ENCODE results near the gene ABI1. TPM values are rescaled to one million over a fixed set of nuclear protein-coding genes. Genes with fewer than 3 reads are reported as not detected.

The ABI1 gene
- total RNA-seq, 4 donors from 2014 or later: 28.7 to 55.3 (median 48.5) TPM

- Histone ChIP-seq H3K9me3 (no peaks in the 10 kb centered on the region), H3K4me1 (no peaks in the 10 kb centered on the region), H3K4me3 (no peak overlapping the region), H3K36me3 (peaks cover 0 to 2% (median 0%) of the 10 kb centered on the region in 3 donors), H3K27ac (no peak overlapping the region), H3K27me3 (no peaks in the 10 kb centered on the region)
- no peak for DNase-seq
- TF ChIP-seq CTCF (IDR thresholded peaks at IDR 0.05): no peak
- TF ChIP-seq POLR2A (IDR thresholded peaks at IDR 0.05): no peak
Observed at GRCh38 chr10:26773633-26774032, 87.1 kb downstream of the ABI1 start.

GRCh38 chr10:26770069-26770468 is 90.7 kb downstream of the ABI1 start:
- Histone ChIP-seq H3K36me3 (peaks cover 0 to 13% (median 0%) of the 10 kb centered on the region in 3 donors), H3K4me1 (no peaks in the 10 kb centered on the region), H3K27ac (no peak overlapping the region), H3K4me3 (no peak overlapping the region), H3K27me3 (no peaks in the 10 kb centered on the region), H3K9me3 (no peaks in the 10 kb centered on the region)
- no peak for DNase-seq
- TF ChIP-seq CTCF (IDR thresholded peaks at IDR 0.05) (no peak), POLR2A (IDR thresholded peaks at IDR 0.05) (no peak)

- no peak for DNase-seq
- peaks cover 0 to 21% (median 0%) of the 10 kb centered on the region in 3 donors for H3K36me3 ChIP-seq
- H3K27ac ChIP-seq: no peak overlapping the region
- no peaks in the 10 kb centered on the region for H3K4me1 ChIP-seq
- TF ChIP-seq CTCF (IDR thresholded peaks at IDR 0.05) (no peak), POLR2A (IDR thresholded peaks at IDR 0.05) (no peak)
- no peak overlapping the region for H3K4me3 ChIP-seq
- H3K27me3 ChIP-seq: no peaks in the 10 kb centered on the region
- H3K9me3 ChIP-seq: no peaks in the 10 kb centered on the region
Observed at GRCh38 chr10:26765549-26765948, 95.2 kb downstream of the ABI1 start.

GRCh38 chr10:26759008-26759407 is 101.8 kb downstream of the ABI1 start:
- H3K4me1 ChIP-seq: no peaks in the 10 kb centered on the region
- no peaks in the 10 kb centered on the region for H3K9me3 ChIP-seq
- H3K4me3 ChIP-seq: no peak overlapping the region
- H3K36me3 ChIP-seq: peaks cover 0 to 15% (median 0%) of the 10 kb centered on the region in 3 donors
- TF ChIP-seq POLR2A (IDR thresholded peaks at IDR 0.05) (no peak), CTCF (IDR thresholded peaks at IDR 0.05) (no peak)
- DNase-seq: no peak
- no peaks in the 10 kb centered on the region for H3K27me3 ChIP-seq
- no peak overlapping the region for H3K27ac ChIP-seq

GRCh38 chr10:26755443-26755903 is 105.3 kb downstream of the ABI1 start:
- no peaks in the 10 kb centered on the region for H3K4me1 ChIP-seq
- H3K9me3 ChIP-seq: no peaks in the 10 kb centered on the region
- peaks cover 0 to 16% (median 0%) of the 10 kb centered on the region in 3 donors for H3K36me3 ChIP-seq
- H3K4me3 ChIP-seq: no peak overlapping the region
- no peak for TF ChIP-seq CTCF (IDR thresholded peaks at IDR 0.05)
- no peak for TF ChIP-seq POLR2A (IDR thresholded peaks at IDR 0.05)
- no peaks in the 10 kb centered on the region for H3K27me3 ChIP-seq
- DNase-seq: peak in 1 of 3 donors; percentile 52
- H3K27ac ChIP-seq: peak overlapping the region in 1 of 4 donors; percentile 43

- Histone ChIP-seq H3K4me1 (no peaks in the 10 kb centered on the region), H3K27me3 (no peaks in the 10 kb centered on the region), H3K36me3 (peaks cover 0 to 74% (median 0%) of the 10 kb centered on the region in 3 donors), H3K4me3 (no peak overlapping the region), H3K9me3 (no peaks in the 10 kb centered on the region), H3K27ac (no peak overlapping the region)
- TF ChIP-seq CTCF (IDR thresholded peaks at IDR 0.05) (no peak), POLR2A (IDR thresholded peaks at IDR 0.05) (no peak)
- DNase-seq: no peak
Observed at GRCh38 chr10:26746061-26746460, 114.7 kb downstream of the ABI1 start.
